ENCODE results near the gene PSTPIP2.

The PSTPIP2 gene

GRCh38 chr18:46072959-46073358 lies 899 bp upstream of the PSTPIP2 start:
- no peak overlapping the region for H2AFZ ChIP-seq (ENCODE audit: low read depth, low read length)
- TF ChIP-seq EZH2phosphoT487 (IDR thresholded peaks at IDR 0.05; ENCODE audit: low read depth), result no peak
- no peak for TF ChIP-seq CTCF (IDR thresholded peaks at IDR 0.05; ENCODE audit: low read depth, low read length)
- H3K4me2 ChIP-seq (ENCODE audit: low read length), result no peak overlapping the region
- peaks cover 26% of the 10 kb centered on the region for H3K4me1 ChIP-seq (ENCODE audit: low read length)
- H3K9me3 ChIP-seq (ENCODE audit: insufficient read depth, low read length), result no peaks in the 10 kb centered on the region
- H3K4me3 ChIP-seq (ENCODE audit: low read length), result no peak overlapping the region
- no peaks in the 10 kb centered on the region for H3K79me2 ChIP-seq (ENCODE audit: low read length)
- H3K27me3 ChIP-seq (ENCODE audit: low read depth, low read length), result no peaks in the 10 kb centered on the region
- peaks cover 10% of the 10 kb centered on the region for H4K20me1 ChIP-seq (ENCODE audit: insufficient read depth, low read length)
- H3K36me3 ChIP-seq (replicated peaks; ENCODE audit: low read depth, low read length), result peaks cover 13% of the 10 kb centered on the region
- no peak overlapping the region for H3K27ac ChIP-seq (ENCODE audit: low read length)
- no peak overlapping the region for H3K9ac ChIP-seq (ENCODE audit: low read length)

- Histone ChIP-seq H3K36me3 (replicated peaks; ENCODE audit: low read depth, low read length) (peaks cover 9% of the 10 kb centered on the region), H3K9ac (ENCODE audit: low read length) (peak overlapping the region; percentile 65), H3K27ac (ENCODE audit: low read length) (no peak overlapping the region), H3K9me3 (ENCODE audit: insufficient read depth, low read length) (no peaks in the 10 kb centered on the region), H3K4me1 (ENCODE audit: low read length) (peaks cover 26% of the 10 kb centered on the region), H3K27me3 (ENCODE audit: low read depth, low read length) (no peaks in the 10 kb centered on the region), H4K20me1 (ENCODE audit: insufficient read depth, low read length) (peaks cover 10% of the 10 kb centered on the region), H3K79me2 (ENCODE audit: low read length) (no peaks in the 10 kb centered on the region), H3K4me2 (ENCODE audit: low read length) (peak overlapping the region; percentile 80), H3K4me3 (ENCODE audit: low read length) (peak overlapping the region; percentile 80), H2AFZ (ENCODE audit: low read depth, low read length) (peak overlapping the region; percentile 37; the same call in 1 of the 2 replicates)
- TF ChIP-seq CTCF (IDR thresholded peaks at IDR 0.05; ENCODE audit: low read depth, low read length) (peak; percentile 9; the same call in 1 of the 2 replicates), EZH2phosphoT487 (IDR thresholded peaks at IDR 0.05; ENCODE audit: low read depth) (no peak)
These were observed 362 bp upstream of the PSTPIP2 start for GRCh38 chr18:46072376-46072867.

GRCh38 chr18:46070815-46071652 lies 1.0 kb downstream of the PSTPIP2 start:
- H3K36me3 ChIP-seq (replicated peaks; ENCODE audit: low read depth, low read length), result no peaks in the 10 kb centered on the region
- peaks cover 10% of the 10 kb centered on the region for H4K20me1 ChIP-seq (ENCODE audit: insufficient read depth, low read length)
- H2AFZ ChIP-seq (ENCODE audit: low read depth, low read length), result 0 out of 2 replicates have a peak overlapping the region, but pooled peaks have one; percentile 37
- peak overlapping the region; percentile 80 for H3K4me2 ChIP-seq (ENCODE audit: low read length)
- TF ChIP-seq CTCF (IDR thresholded peaks at IDR 0.05; ENCODE audit: low read depth, low read length) (no peak), EZH2phosphoT487 (IDR thresholded peaks at IDR 0.05; ENCODE audit: low read depth) (no peak)
- peaks cover 26% of the 10 kb centered on the region for H3K4me1 ChIP-seq (ENCODE audit: low read length)
- peak overlapping the region; percentile 65 for H3K9ac ChIP-seq (ENCODE audit: low read length)
- no peaks in the 10 kb centered on the region for H3K9me3 ChIP-seq (ENCODE audit: insufficient read depth, low read length)
- H3K4me3 ChIP-seq (ENCODE audit: low read length), result peak overlapping the region; percentile 80
- H3K27ac ChIP-seq (ENCODE audit: low read length), result no peak overlapping the region
- H3K27me3 ChIP-seq (ENCODE audit: low read depth, low read length), result no peaks in the 10 kb centered on the region
- no peaks in the 10 kb centered on the region for H3K79me2 ChIP-seq (ENCODE audit: low read length)

- Histone ChIP-seq H3K27ac (ENCODE audit: low read length) (no peak overlapping the region), H3K9ac (ENCODE audit: low read length) (no peak overlapping the region), H3K36me3 (replicated peaks; ENCODE audit: low read depth, low read length) (no peaks in the 10 kb centered on the region), H2AFZ (ENCODE audit: low read depth, low read length) (no peak overlapping the region), H3K4me1 (ENCODE audit: low read length) (peaks cover 26% of the 10 kb centered on the region), H3K27me3 (ENCODE audit: low read depth, low read length) (no peaks in the 10 kb centered on the region), H3K4me2 (ENCODE audit: low read length) (peak overlapping the region; percentile 80; the same call in 1 of the 2 replicates), H3K79me2 (ENCODE audit: low read length) (no peaks in the 10 kb centered on the region), H3K9me3 (ENCODE audit: insufficient read depth, low read length) (no peaks in the 10 kb centered on the region), H4K20me1 (ENCODE audit: insufficient read depth, low read length) (peaks cover 10% of the 10 kb centered on the region), H3K4me3 (ENCODE audit: low read length) (no peak overlapping the region)
- TF ChIP-seq CTCF (IDR thresholded peaks at IDR 0.05; ENCODE audit: low read depth, low read length) (no peak), EZH2phosphoT487 (IDR thresholded peaks at IDR 0.05; ENCODE audit: low read depth) (no peak)
These were observed 1.8 kb downstream of the PSTPIP2 start for GRCh38 chr18:46070232-46070631.
